Activated CD4-positive, alpha-beta T cell treated with anti-CD3 and anti-CD28 coated beads for 48 hours (primary cell): ENCODE results near the gene IMMP2L.

ENCODE experiments used
- DNase-seq: peaks from one replicate; pipeline ENCODE4 v3.0.0-alpha.2; 2020

The IMMP2L gene

GRCh38 chr7:111138193-111138569 is 424.1 kb downstream of the IMMP2L start:
- peak; percentile 77 for DNase-seq

DNA sequence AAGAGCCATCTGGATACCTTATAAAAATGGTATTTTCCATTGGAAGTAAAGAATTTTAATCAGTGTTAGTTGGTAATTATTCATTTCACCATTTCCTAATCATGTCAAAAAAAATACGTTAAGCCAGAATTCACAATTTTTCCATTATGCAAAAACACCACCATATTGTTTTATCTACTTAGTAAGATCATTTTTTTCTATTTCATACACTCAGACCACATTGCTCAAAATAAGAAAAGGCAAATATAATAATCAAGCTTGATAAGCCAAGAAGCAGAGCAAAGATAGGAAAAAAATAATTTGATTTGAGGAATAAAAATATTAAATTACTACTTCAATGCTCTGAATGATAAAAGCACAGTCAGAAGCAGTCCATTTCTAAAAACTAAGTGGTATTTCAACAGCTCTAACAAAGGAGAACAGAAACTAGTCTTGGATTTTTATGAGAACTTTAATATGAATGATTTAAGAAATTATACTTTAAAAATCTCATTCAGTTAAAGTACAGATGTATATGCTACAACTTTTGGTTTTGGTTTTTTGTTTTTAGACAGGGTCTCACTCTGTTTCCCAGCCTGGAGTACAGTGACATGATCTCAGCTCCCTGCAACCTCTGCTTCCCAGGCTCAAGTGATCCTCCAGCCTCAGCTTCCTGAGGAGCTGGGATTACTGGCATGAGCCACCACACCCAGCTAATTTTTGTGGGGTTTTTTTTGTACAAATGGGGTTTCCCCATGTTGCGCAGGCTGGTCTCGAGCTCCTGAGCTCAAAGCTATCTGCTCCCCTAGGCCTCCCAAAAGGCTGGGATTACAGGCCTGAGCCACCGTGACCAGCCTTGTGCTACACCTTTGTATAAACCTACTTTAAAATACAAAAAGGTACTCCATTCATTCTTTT is 424.7 kb downstream of the IMMP2L start:
- peak; percentile 59 for DNase-seq

- no peak for DNase-seq
Observed at GRCh38 chr7:111132833-111133232, 429.5 kb downstream of the IMMP2L start.

DNA sequence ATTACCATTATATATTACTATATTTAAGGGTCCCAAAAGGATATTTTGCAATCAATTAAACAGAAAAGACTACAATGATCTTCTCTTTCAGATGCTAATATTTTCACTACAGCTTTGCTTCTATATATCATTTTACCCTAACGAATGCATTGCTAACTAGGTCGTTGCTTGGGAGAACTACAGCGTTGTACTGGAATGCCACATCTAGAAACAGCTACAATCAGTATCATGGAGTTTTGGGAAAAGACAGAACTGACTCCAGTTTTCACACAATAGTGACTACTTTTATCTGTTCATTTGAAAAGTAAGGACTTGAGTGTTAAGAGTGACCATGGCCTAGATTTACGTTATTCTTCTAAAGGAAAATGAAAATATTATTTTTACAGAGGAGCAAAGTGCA is 432.9 kb downstream of the IMMP2L start:
- no peak for DNase-seq

DNA sequence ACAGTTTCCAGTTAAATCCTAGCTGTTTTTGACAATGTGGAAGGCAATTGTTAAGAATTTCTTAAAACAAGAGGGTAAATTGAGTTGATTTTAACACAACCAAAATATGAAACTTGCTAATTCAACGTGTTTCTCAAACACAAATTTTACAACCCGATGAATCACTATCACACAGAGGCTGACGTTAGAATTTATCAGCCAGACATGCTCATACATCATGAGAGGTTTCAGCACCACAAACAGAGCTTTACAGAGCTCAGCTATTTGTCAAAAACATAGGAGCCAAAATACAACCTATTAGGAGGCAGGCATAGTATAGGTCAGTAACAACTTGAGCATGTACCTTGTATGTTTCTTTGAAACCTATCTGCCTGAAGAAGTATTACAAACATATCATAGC is 435.3 kb downstream of the IMMP2L start:
- no peak for DNase-seq

GRCh38 chr7:111115966-111116365 is 446.3 kb downstream of the IMMP2L start:
- no peak for DNase-seq

- no peak for DNase-seq
Observed at GRCh38 chr7:111113263-111114017, 448.9 kb downstream of the IMMP2L start.

- no peak for DNase-seq
Observed at GRCh38 chr7:111112439-111112838, 449.9 kb downstream of the IMMP2L start.

GRCh38 chr7:111108496-111108895 is 453.8 kb downstream of the IMMP2L start:
- no peak for DNase-seq

DNA sequence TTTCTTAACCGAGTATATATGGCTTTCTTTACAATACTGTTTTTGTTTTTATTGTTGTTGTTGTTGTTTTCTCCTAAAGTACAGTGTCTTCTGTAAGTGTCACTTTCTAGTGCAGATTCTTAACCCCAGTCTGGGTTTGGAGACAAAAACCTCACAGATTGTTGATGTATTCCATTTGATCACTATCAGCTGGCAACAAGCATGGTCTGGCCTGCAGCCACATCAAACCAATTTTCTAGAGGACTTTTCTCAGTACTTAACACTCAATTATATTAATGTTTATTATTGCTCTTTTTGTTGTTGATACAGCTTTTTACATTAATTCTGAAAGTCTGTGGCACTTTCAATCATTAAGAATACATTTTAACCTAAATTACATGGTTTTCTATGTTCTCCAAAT is 454.3 kb downstream of the IMMP2L start:
- DNase-seq = no peak

DNA sequence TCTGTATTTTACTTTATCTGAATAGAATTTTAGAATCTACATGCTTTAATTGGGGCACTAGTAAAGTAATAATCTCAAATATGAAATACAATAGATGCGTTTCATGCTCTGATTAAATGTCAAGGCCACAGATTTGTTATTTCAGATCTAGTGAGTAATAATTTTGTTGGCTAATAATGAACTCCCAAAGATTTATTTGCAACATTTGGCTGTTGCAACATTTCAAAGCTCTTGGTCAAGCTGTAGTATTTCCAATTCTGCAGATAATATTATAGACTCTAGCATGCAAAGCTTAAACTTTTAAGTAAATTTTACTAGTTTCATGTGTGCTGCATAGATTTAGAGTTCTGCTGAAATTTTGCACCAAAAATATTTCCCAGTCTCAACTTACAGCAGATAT is 454.7 kb downstream of the IMMP2L start:
- DNase-seq = no peak

DNA sequence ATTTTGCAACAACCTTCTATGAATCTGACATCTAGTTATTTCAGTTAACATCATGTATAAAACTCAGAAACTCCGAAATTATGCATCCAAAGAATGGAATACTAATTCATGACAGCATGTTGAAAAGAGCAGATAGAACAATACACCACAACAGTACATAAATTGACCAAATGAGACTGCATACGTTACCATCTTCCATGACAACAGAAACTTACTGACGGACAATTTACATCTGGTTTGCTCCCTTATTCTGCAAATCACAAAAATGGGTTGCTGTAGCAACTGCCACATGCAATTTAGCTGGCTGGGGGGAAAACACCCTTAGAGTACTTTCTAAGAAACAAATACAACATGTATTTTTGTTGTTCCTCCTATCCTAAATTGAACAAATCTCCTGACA is 457.0 kb downstream of the IMMP2L start:
- DNase-seq = no peak

DNA sequence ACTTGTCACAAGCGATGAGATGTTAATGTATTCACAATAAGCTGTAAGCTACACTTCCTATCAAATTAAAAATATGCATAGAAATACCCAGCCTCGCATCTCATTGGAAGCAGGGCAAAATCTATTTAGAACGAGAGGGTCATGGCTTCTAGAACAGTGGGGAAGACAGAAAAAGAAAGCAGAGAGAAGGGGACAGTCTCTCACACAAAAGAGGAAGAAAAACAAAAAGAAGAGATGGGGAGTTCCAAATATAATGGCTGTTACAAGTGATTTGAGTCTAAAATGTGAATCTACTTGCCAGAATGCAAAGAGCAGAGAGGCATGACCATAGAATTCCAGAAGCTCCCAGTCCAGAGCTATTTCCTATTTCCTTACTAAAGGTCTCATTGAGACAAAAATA is 457.6 kb downstream of the IMMP2L start:
- DNase-seq = no peak

DNA sequence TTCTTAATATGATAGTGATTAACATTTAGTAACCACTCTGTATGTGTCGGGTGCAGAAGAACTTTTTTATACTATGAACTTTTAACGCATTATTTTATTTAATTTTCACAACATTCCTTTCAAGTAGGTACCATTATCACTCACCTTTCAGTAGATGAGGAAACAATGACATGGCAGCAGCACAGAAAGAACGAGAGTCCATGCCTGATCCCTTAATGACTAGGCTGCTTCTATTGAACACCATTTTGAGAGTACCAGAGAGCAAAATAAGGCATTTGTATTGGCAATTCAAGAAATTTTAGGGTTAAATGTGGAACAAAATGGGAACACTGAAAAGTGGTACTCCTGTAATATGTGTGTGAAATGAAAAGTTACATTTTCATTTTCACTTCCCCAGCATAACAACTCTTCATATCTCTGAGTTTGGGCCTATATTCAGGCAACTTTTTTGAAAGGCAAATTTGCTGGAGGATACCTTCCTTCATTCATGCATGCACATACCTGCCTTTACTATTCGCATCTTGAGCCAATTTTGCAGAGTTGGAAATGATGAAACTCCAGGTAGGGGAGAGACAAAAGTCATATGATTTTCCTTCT is 458.5 kb downstream of the IMMP2L start:
- no peak for DNase-seq

DNA sequence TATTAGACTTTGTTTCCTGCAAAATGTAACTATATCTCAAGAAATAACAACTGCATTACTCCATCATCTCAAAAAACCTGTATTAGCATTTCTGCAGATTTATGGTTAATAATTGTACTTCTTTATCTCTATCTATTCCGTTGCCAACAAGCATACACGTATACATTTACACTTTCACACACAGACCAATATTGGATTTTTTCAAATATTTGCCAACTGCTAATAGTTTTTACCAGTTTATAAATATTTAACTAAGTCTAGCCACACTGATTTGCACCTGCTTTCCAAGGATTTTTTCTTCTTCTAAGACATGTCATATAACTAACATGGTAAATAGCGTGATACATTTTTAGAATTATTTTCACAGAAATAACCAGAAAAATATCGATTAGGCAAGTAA is 459.2 kb downstream of the IMMP2L start:
- no peak for DNase-seq

DNA sequence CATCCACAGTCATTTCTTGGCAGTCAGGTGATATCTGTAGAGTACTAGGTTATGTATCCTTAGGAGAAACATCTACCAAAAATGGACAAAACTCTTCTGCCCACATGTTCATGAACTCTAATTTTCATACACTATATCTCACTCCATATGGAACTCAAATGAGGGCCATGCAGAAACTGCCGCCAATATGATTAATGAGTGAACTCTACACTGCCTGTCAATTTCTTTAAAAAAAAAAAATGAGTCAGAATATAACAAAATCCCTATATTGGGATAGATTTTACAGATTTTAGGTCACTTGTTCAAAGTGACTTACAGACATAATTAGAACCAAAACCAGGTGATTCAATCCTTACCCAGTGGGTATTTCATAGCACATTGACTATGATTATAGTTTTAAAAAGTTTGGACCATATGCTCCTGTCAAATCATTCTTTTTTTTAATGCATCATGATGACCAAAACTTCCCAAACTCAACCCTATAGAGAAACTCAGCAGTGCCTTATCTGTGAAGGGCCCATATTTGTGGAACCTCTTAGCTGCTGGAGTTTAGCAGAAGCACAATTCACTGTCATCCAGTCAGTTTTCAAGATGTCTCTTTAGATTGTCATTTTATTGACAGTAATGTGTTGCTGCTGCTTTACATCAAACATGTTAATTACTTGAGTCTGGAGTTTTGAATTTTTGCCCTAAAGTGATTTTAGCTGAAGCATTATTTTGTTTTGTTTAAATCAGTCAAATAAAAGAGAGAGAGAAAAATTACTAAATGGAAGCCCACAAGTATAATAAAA is 460.2 kb downstream of the IMMP2L start:
- DNase-seq = no peak

GRCh38 chr7:111098926-111099250 is 463.4 kb downstream of the IMMP2L start:
- no peak for DNase-seq

DNA sequence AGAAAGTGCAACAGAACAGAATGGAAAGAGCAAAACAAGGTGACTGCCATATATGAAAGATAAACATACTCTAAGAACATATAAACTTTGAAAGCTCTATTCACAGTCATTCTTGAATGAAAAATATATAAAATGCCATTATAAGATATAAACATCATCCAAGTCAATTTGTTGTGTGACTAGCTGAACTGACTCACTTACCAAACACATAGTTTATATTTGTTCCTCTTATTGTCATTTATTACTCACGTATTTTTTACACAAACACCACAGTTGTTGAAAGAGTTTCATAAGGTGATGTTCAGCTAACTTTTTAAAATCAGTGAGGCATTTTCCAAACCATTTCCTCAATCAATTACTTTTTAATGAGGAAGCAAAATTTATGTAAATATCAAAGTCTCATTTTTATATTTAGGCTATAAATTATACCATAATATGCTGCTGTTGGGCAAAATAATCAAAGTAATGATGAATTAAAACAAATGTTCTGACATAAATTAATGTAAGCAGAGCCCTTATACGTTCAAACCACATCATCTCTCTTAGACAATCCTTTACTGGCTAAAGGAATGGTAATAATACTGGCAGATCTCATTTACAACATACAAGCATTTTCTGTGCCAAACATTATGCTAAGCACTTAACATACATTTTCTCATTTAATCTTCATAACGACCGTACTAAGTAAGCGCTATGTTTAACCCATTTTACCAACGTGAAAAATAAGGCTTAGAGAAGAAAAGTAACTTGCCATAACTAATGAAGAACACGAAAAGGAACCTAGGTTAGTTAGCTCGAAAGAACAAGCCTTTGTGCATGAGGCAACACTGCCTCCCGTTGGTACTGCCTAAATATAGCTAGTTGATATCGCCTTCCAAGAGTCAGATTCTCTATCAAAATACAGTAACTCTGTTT is 464.0 kb downstream of the IMMP2L start:
- peak; percentile 64 for DNase-seq

DNA sequence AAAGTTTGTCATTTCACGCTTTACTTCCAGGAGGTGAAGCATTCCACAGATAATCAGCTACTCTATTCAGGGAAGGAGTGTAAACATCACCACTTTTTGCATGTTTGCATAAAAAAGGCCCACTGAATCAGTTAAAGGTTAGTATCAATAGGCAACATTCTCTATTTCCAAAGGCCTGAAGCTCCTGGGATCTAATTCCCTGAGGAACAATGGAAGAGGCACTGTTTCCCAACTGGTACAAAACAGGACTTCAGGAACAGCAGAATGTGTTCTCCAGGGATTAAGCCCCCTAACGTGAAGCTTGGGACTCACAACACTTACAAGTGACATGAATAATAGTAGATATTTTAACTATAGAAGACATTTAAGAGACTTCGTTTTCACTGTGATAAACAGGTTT is 465.3 kb downstream of the IMMP2L start:
- no peak for DNase-seq

- no peak for DNase-seq
Observed at GRCh38 chr7:111094419-111094818, 467.9 kb downstream of the IMMP2L start.

- DNase-seq = no peak
Observed at GRCh38 chr7:111093496-111093895, 468.8 kb downstream of the IMMP2L start.
